WTC11 (cell line): Measurements from ENCODE around the gene ATP6AP1. TPM values are rescaled to one million over a fixed set of nuclear protein-coding genes. Genes with fewer than 3 reads are reported as not detected.

Experiments
- ATAC-seq: fragments of 200-7000 bp; cut with Tn5 transposase; 2 replicates; pipeline ENCODE4 v1.10.0; 2021; ENCODE audit warnings: mild to moderate bottlenecking, moderate library complexity
- CTCF ChIA-PET: fragments of 300-600 bp; sonication (Branson Sonifier 250); formaldehyde crosslinking; loops from one replicate; lab custom pipeline; 2021; ENCODE audit warnings: antibody characterized with exemption; lab: Charles Lee
- POLR2A ChIA-PET: fragments of 350-600 bp; sonication (Branson Sonifier 250); formaldehyde crosslinking; loops from one replicate; lab custom pipeline; 2021; ENCODE audit warnings: antibody characterized with exemption; lab: Charles Lee
- DNase-seq: peaks from one replicate; pipeline ENCODE4 v3.0.0; 2021; ENCODE audit warnings: low spot score
- H3K27ac Mint-ChIP-seq: 2 replicates; pipeline ENCODE4 v1.8.0; 2021; ENCODE audit warnings: mixed read lengths
- H3K27me3 Mint-ChIP-seq: 2 replicates; pipeline ENCODE4 v1.8.0; 2021; ENCODE audit warnings: low read depth, mild to moderate bottlenecking, moderate library complexity, mixed read lengths
- H3K36me3 Mint-ChIP-seq: 2 replicates; pipeline ENCODE4 v1.8.0; 2021; ENCODE audit warnings: mixed read lengths
- H3K4me1 Mint-ChIP-seq: 2 replicates; pipeline ENCODE4 v1.8.0; 2022; ENCODE audit warnings: mixed read lengths
- H3K4me3 Mint-ChIP-seq: 2 replicates; pipeline ENCODE4 v1.8.0; 2021; ENCODE audit warnings: mild to moderate bottlenecking, moderate library complexity, mixed read lengths
- H3K9me3 Mint-ChIP-seq: 2 replicates; pipeline ENCODE4 v1.8.0; 2021; ENCODE audit warnings: mixed read lengths
- ARID4B ChIP-seq: sonication (generic); formaldehyde crosslinking; IDR thresholded peaks from 2 replicates; pipeline ENCODE4 v1.8.0; 2023; ENCODE audit warnings: missing genetic modification reagents, mild to moderate bottlenecking, borderline replicate concordance
- CTCF ChIP-seq: fragments of 200-600 bp; IDR thresholded peaks from 2 replicates; pipeline ENCODE4 v1.8.0; 2022; ENCODE audit warnings: antibody characterized with exemption
- JUN ChIP-seq: sonication (generic); formaldehyde crosslinking; IDR thresholded peaks from 2 replicates; pipeline ENCODE4 v1.8.0; 2023; ENCODE audit warnings: mild to moderate bottlenecking, missing genetic modification reagents
- RELA ChIP-seq: sonication (generic); formaldehyde crosslinking; IDR thresholded peaks from 2 replicates; pipeline ENCODE4 v1.8.1; 2022; ENCODE audit warnings: missing genetic modification reagents, mild to moderate bottlenecking, borderline replicate concordance
- STAT6 ChIP-seq: sonication (generic); formaldehyde crosslinking; conservative IDR thresholded peaks from 2 replicates; pipeline ENCODE4 v1.8.1; 2023; ENCODE audit warnings: mild to moderate bottlenecking, low read depth, missing genetic modification reagents, moderate library complexity
- ZNF396 ChIP-seq: fragments of 250-450 bp; sonication (Bioruptor Pico); IDR thresholded peaks from 2 replicates; pipeline ENCODE4 v1.8.0; 2021; ENCODE audit warnings: mild to moderate bottlenecking, moderate library complexity, borderline replicate concordance
- ZNF423 ChIP-seq: fragments of 250-450 bp; sonication (Bioruptor Pico); IDR thresholded peaks from 2 replicates; pipeline ENCODE4 v2.1.2; 2022; ENCODE audit warnings: mild to moderate bottlenecking, moderate library complexity
- total RNA-seq: library from RNA; stranded (reverse); gene quantifications from 3 replicates; pipeline ENCODE4 v1.2.3, GENCODE V29; 2021

ATP6AP1 gene
- total RNA-seq, 1 experiment from 2014 or later, result 43.9 TPM

GRCh38 chrX:154436983-154437752, 8.7 kb downstream of the ATP6AP1 start, which contains the start of gene GDI1 (continued):
- TF ChIP-seq ARID4B (CRISPR knock-in tag) (no peak), CTCF (no peak)

- CTCF ChIA-PET, result no interaction called here
- POLR2A ChIA-PET, result interaction anchor here (1.0 kb wide), 1 partner anchor 40 kb away, joined by 3 read pairs; the partner anchor contains the start of gene LAGE3
Measured at GRCh38 chrX:154437971-154438893, 9.8 kb downstream of the ATP6AP1 start.

GRCh38 chrX:154439841-154440240, 11.4 kb downstream of the ATP6AP1 start:
- ChIA-PET CTCF (no interaction called here), POLR2A (no interaction called here)
- no peak overlapping the region for H3K27ac Mint-ChIP-seq
- ATAC-seq, result no peak
- H3K4me3 Mint-ChIP-seq, result no peak overlapping the region
- no peaks in the 10 kb centered on the region for H3K27me3 Mint-ChIP-seq
- peaks cover 15% of the 10 kb centered on the region for H3K36me3 Mint-ChIP-seq
- peaks cover 12% of the 10 kb centered on the region for H3K4me1 Mint-ChIP-seq
- H3K9me3 Mint-ChIP-seq, result no peaks in the 10 kb centered on the region
- TF ChIP-seq JUN (CRISPR knock-in tag) (no peak), ZNF423 (no peak), RELA (no peak)
- DNase-seq, result no peak

More at GRCh38 chrX:154437971-154438893, 9.8 kb downstream of the ATP6AP1 start:
- H3K27ac Mint-ChIP-seq, result peak overlapping the region; percentile 23; the same call in 1 of the 2 replicates
- H3K4me3 Mint-ChIP-seq, result peak overlapping the region; percentile 83
- H3K36me3 Mint-ChIP-seq, result peaks cover 17% of the 10 kb centered on the region
- H3K4me1 Mint-ChIP-seq, result peaks cover 12% of the 10 kb centered on the region
- ATAC-seq, result no peak
- no peaks in the 10 kb centered on the region for H3K9me3 Mint-ChIP-seq
- TF ChIP-seq ZNF396 (CRISPR knock-in tag), result no peak
- no peak for TF ChIP-seq STAT6 (CRISPR knock-in tag)
- TF ChIP-seq, all 79 proteins: peak for 0
- no peak for DNase-seq
- H3K27me3 Mint-ChIP-seq, result no peaks in the 10 kb centered on the region
